Esophagus squamous epithelium (tissue), 4 donors: ENCODE data around the gene GCNT1.

Experiments
- CTCF ChIP-seq, 6 experiments: fragments of 450-650 bp in 4 of 6; fragments of 200-600 bp in 2 of 6; sonication (generic) in 2 of 6; IDR thresholded peaks; one replicate each; pipeline ENCODE4 v1.5.1; 2016 to 2019; ENCODE audit warnings: antibody characterized with exemption in 6 of 6, mild to moderate bottlenecking in 4 of 6, moderate library complexity in 4 of 6
- POLR2A ChIP-seq, 4 donors: fragments of 450-650 bp; IDR thresholded peaks; one replicate each; pipeline ENCODE4 v1.6.1; 2017; ENCODE audit warnings: antibody characterized with exemption in 4 of 4, mild to moderate bottlenecking in 4 of 4, moderate library complexity in 3 of 4

- TF ChIP-seq CTCF (IDR thresholded peaks at IDR 0.05) (no peak), POLR2A (IDR thresholded peaks at IDR 0.05) (no peak)
These were observed 51.1 kb downstream of the GCNT1 start for GRCh38 chr9:76510041-76510440.
